ENCODE data around the gene MICAL2. TPM values are rescaled to one million over a fixed set of nuclear protein-coding genes. Genes with fewer than 3 reads are reported as not detected.

The MICAL2 gene
- polyA plus RNA-seq, 2 of the 4 experiments (the other 2 are of a cell fraction) = 39.8 to 42.1 TPM

DNA sequence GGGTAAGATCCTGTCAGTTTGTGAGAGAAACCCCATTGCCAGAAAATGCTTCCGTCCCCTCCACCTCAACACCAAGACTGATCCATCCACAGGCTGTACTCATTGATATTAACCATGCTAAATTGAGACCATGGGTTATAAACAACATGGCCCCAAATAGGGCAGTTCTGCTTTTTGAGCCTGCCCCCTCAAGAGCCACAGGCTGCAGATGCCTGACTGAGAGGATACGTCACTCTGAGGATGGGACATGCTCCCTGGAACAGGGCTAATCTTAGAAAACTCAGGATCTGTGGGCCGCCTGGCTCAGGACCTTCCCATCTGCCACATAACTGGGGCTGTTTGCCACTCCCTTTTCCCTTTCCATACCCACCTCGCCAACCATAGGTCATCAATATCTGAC, 99.8 kb downstream of the MICAL2 start (continued):
- TF ChIP-seq PHF8 (IDR thresholded peaks at IDR 0.05; ENCODE audit: borderline replicate concordance, low read depth) = no peak

DNA sequence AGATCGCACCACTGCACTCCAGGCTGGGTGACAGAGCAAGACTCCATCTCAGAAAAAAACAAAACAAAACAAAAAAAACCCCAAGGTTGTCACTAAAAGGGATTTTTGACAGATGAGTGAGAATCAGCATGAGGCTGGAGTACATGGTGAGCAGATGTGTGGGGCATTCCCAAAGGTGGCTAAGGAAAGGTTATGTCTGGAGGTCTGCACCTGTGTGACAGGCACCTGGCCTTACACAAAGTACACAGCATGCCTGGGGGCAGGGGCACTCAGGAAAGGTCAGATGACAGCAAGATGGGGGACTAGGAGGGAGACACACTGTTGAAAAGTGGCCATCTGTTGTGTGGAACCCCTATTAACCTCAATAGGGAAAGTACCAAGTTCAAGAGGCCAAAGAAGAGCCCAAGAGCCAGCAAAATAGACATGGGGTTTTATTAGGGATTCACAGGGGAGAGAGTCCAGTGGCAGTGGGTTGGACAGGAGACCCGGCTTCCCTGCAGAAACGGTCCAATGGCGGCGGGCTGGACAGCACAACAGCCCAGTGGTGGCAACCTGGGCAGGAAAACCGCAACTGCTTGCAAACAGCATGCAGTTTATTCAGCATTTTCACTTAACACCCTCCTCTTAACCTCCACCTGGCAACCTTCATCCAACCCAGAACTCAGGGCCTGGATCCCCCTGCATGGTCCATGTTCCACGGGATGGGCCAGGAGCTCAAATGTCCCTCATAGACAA, 101.1 kb downstream of the MICAL2 start:
- no peak overlapping the region for H3K27ac ChIP-seq
- ATAC-seq = no peak
- DNase-seq (ENCODE audit: low read depth in 1 of 2, low spot score in 1 of 2) = no peak
- H3K4me3 ChIP-seq = no peak overlapping the region
- no peak overlapping the region for H3K4me2 ChIP-seq
- WGBS (ENCODE audit: missing lambda C conversion rate) = 92% methylated on average over 7 of the region's 7 CpGs
- ChIA-PET POLR2A (no interaction called here), CTCF (interaction anchor here (0.9 to 1.5 kb wide), 4 partner anchors 10 to 20 kb away, joined by 3 to 5 read pairs (median 4); no protein-coding TSS in a partner anchor)
- H3K9me3 ChIP-seq = no peaks in the 10 kb centered on the region
- TF ChIP-seq SMC3 (IDR thresholded peaks at IDR 0.05) (no peak), MAZ (IDR thresholded peaks at IDR 0.05; ENCODE audit: borderline replicate concordance, low read depth, low read length) (no peak), ZNF302 (CRISPR knock-in tag; IDR thresholded peaks at IDR 0.05) (no peak), RARB (CRISPR knock-in tag; IDR thresholded peaks at IDR 0.05) (no peak), NR3C1 (IDR thresholded peaks at IDR 0.05) (no peak), BHLHE40 (IDR thresholded peaks at IDR 0.05; ENCODE audit: low read depth, low read length) (no peak), FOSL2 (IDR thresholded peaks at IDR 0.05) (no peak), FOSL2 (CRISPR knock-in tag; IDR thresholded peaks at IDR 0.05) (no peak), HOXB13 (CRISPR knock-in tag; IDR thresholded peaks at IDR 0.05; ENCODE audit: low read depth) (no peak), JUNB (IDR thresholded peaks at IDR 0.05) (no peak), ZSCAN20 (CRISPR knock-in tag; IDR thresholded peaks at IDR 0.05) (no peak), CEBPB (IDR thresholded peaks at IDR 0.05) (no peak), EHF (CRISPR knock-in tag; IDR thresholded peaks at IDR 0.05) (no peak), RFX5 (IDR thresholded peaks at IDR 0.05) (no peak), POLR2AphosphoS2 (conservative IDR thresholded peaks at IDR 0.05; ENCODE audit: low read length) (no peak), MAFK (IDR thresholded peaks at IDR 0.05; ENCODE audit: partially characterized antibody) (no peak), GATA3 (IDR thresholded peaks at IDR 0.05; ENCODE audit: borderline replicate concordance) (no peak)
- TF ChIP-seq, protein P1, sequence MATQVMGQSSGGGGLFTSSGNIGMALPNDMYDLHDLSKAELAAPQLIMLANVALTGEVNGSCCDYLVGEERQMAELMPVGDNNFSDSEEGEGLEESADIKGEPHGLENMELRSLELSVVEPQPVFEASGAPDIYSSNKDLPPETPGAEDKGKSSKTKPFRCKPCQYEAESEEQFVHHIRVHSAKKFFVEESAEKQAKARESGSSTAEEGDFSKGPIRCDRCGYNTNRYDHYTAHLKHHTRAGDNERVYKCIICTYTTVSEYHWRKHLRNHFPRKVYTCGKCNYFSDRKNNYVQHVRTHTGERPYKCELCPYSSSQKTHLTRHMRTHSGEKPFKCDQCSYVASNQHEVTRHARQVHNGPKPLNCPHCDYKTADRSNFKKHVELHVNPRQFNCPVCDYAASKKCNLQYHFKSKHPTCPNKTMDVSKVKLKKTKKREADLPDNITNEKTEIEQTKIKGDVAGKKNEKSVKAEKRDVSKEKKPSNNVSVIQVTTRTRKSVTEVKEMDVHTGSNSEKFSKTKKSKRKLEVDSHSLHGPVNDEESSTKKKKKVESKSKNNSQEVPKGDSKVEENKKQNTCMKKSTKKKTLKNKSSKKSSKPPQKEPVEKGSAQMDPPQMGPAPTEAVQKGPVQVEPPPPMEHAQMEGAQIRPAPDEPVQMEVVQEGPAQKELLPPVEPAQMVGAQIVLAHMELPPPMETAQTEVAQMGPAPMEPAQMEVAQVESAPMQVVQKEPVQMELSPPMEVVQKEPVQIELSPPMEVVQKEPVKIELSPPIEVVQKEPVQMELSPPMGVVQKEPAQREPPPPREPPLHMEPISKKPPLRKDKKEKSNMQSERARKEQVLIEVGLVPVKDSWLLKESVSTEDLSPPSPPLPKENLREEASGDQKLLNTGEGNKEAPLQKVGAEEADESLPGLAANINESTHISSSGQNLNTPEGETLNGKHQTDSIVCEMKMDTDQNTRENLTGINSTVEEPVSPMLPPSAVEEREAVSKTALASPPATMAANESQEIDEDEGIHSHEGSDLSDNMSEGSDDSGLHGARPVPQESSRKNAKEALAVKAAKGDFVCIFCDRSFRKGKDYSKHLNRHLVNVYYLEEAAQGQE (IDR thresholded peaks at IDR 0.05) = no peak
- no peak for FAIRE-seq
- H3K4me1 ChIP-seq = peaks cover 16% of the 10 kb centered on the region

DNA sequence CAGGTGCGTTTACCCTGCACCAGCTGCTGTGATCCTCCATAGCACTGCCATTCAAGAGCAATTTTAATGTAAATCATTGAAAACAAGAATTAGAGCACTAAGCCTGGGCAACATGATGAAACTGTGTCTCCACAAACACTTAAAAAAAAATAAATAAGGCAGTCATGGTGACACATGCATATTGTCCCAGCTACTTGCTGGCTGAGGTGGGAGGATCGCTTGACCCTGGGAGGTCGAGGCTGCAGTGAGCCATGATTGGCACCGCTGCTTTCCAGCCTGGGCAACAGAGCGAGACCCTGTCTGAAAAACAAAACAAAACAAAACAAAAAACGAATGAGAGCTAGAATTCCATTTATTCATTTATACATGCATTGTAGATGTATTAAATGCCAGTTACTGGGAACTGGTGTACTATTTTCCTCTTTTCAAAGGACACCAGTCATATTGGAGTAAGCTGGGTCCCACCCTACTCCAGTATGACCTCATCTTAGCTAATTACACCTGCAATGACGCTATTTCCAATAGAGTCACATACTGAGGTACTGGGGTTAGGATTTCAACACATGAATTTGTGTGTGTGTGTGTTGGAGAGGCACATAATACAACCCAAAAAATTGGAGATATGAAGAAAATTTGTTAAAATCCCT, 101.9 kb downstream of the MICAL2 start:
- Histone ChIP-seq H3K4me3 (no peak overlapping the region), H3K4me1 (peaks cover 19% of the 10 kb centered on the region), H3K27ac (no peak overlapping the region), H3K4me2 (no peak overlapping the region), H3K9me3 (no peaks in the 10 kb centered on the region)
- FAIRE-seq = no peak
- DNase-seq (ENCODE audit: low read depth in 1 of 2, low spot score in 1 of 2) = no peak
- ChIA-PET CTCF (interaction anchor here (1.3 to 1.5 kb wide), 2 partner anchors 12 to 19 kb away, joined by 3 to 5 read pairs; no protein-coding TSS in a partner anchor), POLR2A (no interaction called here)
- 89% methylated on average over 7 of the region's 7 CpGs for WGBS (ENCODE audit: missing lambda C conversion rate)
- ATAC-seq = no peak
- TF ChIP-seq CBX8 (IDR thresholded peaks at IDR 0.05) (no peak), POLR2A (IDR thresholded peaks at IDR 0.05; ENCODE audit: low read length) (no peak), KDM5A (IDR thresholded peaks at IDR 0.05) (no peak), HDAC2 (IDR thresholded peaks at IDR 0.05) (no peak), SMC3 (IDR thresholded peaks at IDR 0.05) (no peak), HOXB13 (CRISPR knock-in tag; IDR thresholded peaks at IDR 0.05; ENCODE audit: low read depth) (no peak), NFE2L2 (conservative IDR thresholded peaks at IDR 0.05; ENCODE audit: low read length) (no peak), EP300 (IDR thresholded peaks at IDR 0.05) (no peak), NPAS2 (CRISPR knock-in tag; IDR thresholded peaks at IDR 0.05; ENCODE audit: borderline replicate concordance) (no peak), JUN (IDR thresholded peaks at IDR 0.05) (no peak), MYC (IDR thresholded peaks at IDR 0.05; ENCODE audit: borderline replicate concordance, low read length) (no peak), ZFP36 (IDR thresholded peaks at IDR 0.05; ENCODE audit: borderline replicate concordance, partially characterized antibody) (no peak), RAD21 (conservative IDR thresholded peaks at IDR 0.05 in 1 of 2, IDR thresholded peaks at IDR 0.05 in 1 of 2) (no peak), PHF8 (IDR thresholded peaks at IDR 0.05; ENCODE audit: borderline replicate concordance, low read depth) (no peak), MAZ (IDR thresholded peaks at IDR 0.05; ENCODE audit: borderline replicate concordance, low read depth, low read length) (no peak)
- TF ChIP-seq, protein P2, sequence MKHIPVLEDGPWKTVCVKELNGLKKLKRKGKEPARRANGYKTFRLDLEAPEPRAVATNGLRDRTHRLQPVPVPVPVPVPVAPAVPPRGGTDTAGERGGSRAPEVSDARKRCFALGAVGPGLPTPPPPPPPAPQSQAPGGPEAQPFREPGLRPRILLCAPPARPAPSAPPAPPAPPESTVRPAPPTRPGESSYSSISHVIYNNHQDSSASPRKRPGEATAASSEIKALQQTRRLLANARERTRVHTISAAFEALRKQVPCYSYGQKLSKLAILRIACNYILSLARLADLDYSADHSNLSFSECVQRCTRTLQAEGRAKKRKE (CRISPR knock-in tag; IDR thresholded peaks at IDR 0.05; ENCODE audit: low read depth) = no peak
- TF ChIP-seq, protein P3, sequence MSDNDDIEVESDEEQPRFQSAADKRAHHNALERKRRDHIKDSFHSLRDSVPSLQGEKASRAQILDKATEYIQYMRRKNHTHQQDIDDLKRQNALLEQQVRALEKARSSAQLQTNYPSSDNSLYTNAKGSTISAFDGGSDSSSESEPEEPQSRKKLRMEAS (IDR thresholded peaks at IDR 0.05) = no peak
- TF ChIP-seq, protein P4, sequence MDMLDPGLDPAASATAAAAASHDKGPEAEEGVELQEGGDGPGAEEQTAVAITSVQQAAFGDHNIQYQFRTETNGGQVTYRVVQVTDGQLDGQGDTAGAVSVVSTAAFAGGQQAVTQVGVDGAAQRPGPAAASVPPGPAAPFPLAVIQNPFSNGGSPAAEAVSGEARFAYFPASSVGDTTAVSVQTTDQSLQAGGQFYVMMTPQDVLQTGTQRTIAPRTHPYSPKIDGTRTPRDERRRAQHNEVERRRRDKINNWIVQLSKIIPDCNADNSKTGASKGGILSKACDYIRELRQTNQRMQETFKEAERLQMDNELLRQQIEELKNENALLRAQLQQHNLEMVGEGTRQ (IDR thresholded peaks at IDR 0.05) = no peak

Data from A549 (cell line).